Smooth muscle cell (in vitro differentiated cells): Measurements from ENCODE around the gene SLC35F3. TPM values are rescaled to one million over a fixed set of nuclear protein-coding genes. Genes with fewer than 3 reads are reported as not detected.

Experiments
- DNase-seq: peaks from one replicate; lab custom pipeline; 2025; ENCODE audit not compliant: unreplicated experiment; lab: John Stamatoyannopoulos, UW
- H2AFZ ChIP-seq: fragments of 200-600 bp; sonication (generic); 2 replicates; pipeline ENCODE4 v1.6.0; 2016; ENCODE audit warnings: antibody characterized with exemption, low read depth, mild to moderate bottlenecking
- H3F3A ChIP-seq: fragments of 200-600 bp; sonication (generic); 2 replicates; pipeline ENCODE4 v1.6.0; 2017; ENCODE audit warnings: antibody characterized with exemption, low read depth
- H3K27ac ChIP-seq: fragments of 200-600 bp; sonication (generic); 2 replicates; pipeline ENCODE4 v1.5.1; 2016; ENCODE audit warnings: low read depth, mild to moderate bottlenecking
- H3K27me3 ChIP-seq: fragments of 200-600 bp; sonication (generic); 2 replicates; pipeline ENCODE4 v1.6.1; 2016; ENCODE audit warnings: low read depth, mild to moderate bottlenecking
- H3K36me3 ChIP-seq: fragments of 200-600 bp; sonication (generic); 2 replicates; pipeline ENCODE4 v1.5.1; 2016; ENCODE audit warnings: low read depth
- H3K4me1 ChIP-seq: fragments of 200-600 bp; sonication (generic); 2 replicates; pipeline ENCODE4 v1.5.1; 2016; ENCODE audit warnings: low read depth
- H3K4me2 ChIP-seq: fragments of 200-600 bp; sonication (generic); 2 replicates; pipeline ENCODE4 v1.6.0; 2016; ENCODE audit warnings: mild to moderate bottlenecking
- H3K4me3 ChIP-seq: fragments of 200-600 bp; sonication (generic); 2 replicates; pipeline ENCODE4 v1.5.1; 2016; ENCODE audit warnings: mild to moderate bottlenecking
- H3K79me2 ChIP-seq: fragments of 200-600 bp; sonication (generic); 2 replicates; pipeline ENCODE4 v1.6.0; 2016; ENCODE audit warnings: low read depth, mild to moderate bottlenecking
- H3K9ac ChIP-seq: fragments of 200-600 bp; sonication (generic); 2 replicates; pipeline ENCODE4 v1.6.0; 2016; ENCODE audit warnings: low read depth
- H3K9me3 ChIP-seq: fragments of 200-600 bp; sonication (generic); replicated peaks from 2 replicates; pipeline ENCODE4 v1.5.1; 2016; ENCODE audit warnings: low read depth
- H4K20me1 ChIP-seq: fragments of 200-600 bp; sonication (generic); 2 replicates; pipeline ENCODE4 v1.6.0; 2016; ENCODE audit warnings: low read depth
- WGBS: methylation state at CpG from one replicate; pipeline ENCODE4 v1.1.7; 2016; ENCODE audit warnings: low lambda C conversion rate; 5-methylcytosine and 5-hydroxymethylcytosine counted together
- polyA plus RNA-seq: library from polyadenylated mRNA; unstranded; fragments of >200 nt; fragmentation: Nextera tagmentation; extraction: Ambion mirVana; gene quantifications from 2 replicates; pipeline ENCODE4 v1.2.1, GENCODE V29; 2016
- total RNA-seq: library from RNA; depleted of rRNA; stranded (reverse); fragments of >200 nt; gene quantifications from 2 replicates; pipeline ENCODE4 v1.2.3, GENCODE V29; 2014
- TF ChIP-seq, protein P1 (sequence below): fragments of 200-600 bp; sonication (generic); IDR thresholded peaks from 2 replicates; pipeline ENCODE4 v1.5.1; 2017; ENCODE audit warnings: borderline replicate concordance, mild to moderate bottlenecking, antibody characterized with exemption; ENCODE audit not compliant: insufficient read depth, poor library complexity, severe bottlenecking

Gene SLC35F3
- total and polyA plus RNA-seq, 2 experiments from 2014 or later = 0.31 to 0.66 TPM

DNA sequence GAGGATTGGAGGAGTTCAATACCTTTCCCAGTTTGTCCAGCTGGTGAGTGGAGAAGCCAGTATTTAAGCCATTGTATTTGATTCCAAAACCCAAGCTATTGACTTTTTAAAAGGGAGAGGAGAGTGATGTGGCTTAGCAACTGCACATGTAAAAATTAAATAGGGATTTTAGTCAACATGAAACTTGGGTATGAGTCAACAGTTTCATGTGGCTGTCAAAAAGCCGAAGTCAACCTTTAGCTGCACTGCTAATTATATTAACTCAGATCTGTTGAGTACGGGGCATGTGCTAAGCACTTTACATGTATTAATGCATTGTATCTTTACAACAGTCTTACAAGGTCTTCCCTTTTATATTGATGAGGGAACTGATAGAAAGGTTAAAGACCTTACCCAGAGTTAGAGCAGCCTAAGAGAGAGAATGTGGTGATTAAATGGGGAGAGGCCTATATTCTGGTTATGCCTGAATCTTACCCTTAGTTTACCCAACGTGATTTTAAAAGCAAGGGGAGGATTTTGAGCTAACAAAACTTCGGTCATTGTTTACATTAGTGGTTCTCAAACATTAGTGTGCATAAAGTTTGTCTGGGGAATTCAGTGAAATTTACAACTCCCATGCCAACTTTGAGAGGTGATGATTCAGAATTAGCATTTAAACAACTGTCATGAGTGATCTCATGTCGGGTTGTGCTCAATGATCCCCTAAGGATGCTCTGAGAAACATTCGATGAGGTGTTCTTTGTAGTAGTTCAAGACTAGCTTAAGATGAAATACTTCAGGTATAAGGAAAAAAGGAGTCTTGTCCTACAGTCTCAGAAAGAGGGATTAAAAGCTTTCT is 6.9 kb upstream of the SLC35F3 start:
- Histone ChIP-seq H3K4me1 (no peaks in the 10 kb centered on the region), H3F3A (no peaks in the 10 kb centered on the region), H3K9me3 (no peaks in the 10 kb centered on the region), H3K4me3 (no peak overlapping the region), H3K27ac (no peak overlapping the region), H3K79me2 (no peaks in the 10 kb centered on the region), H3K36me3 (no peaks in the 10 kb centered on the region), H3K4me2 (no peak overlapping the region), H3K9ac (no peak overlapping the region), H2AFZ (no peak overlapping the region), H4K20me1 (no peaks in the 10 kb centered on the region), H3K27me3 (peaks cover 30% of the 10 kb centered on the region)
- no peak for DNase-seq
- TF ChIP-seq, protein P1, sequence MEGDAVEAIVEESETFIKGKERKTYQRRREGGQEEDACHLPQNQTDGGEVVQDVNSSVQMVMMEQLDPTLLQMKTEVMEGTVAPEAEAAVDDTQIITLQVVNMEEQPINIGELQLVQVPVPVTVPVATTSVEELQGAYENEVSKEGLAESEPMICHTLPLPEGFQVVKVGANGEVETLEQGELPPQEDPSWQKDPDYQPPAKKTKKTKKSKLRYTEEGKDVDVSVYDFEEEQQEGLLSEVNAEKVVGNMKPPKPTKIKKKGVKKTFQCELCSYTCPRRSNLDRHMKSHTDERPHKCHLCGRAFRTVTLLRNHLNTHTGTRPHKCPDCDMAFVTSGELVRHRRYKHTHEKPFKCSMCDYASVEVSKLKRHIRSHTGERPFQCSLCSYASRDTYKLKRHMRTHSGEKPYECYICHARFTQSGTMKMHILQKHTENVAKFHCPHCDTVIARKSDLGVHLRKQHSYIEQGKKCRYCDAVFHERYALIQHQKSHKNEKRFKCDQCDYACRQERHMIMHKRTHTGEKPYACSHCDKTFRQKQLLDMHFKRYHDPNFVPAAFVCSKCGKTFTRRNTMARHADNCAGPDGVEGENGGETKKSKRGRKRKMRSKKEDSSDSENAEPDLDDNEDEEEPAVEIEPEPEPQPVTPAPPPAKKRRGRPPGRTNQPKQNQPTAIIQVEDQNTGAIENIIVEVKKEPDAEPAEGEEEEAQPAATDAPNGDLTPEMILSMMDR = no peak
- WGBS = 76% methylated on average over 6 of the region's 6 CpGs

DNA sequence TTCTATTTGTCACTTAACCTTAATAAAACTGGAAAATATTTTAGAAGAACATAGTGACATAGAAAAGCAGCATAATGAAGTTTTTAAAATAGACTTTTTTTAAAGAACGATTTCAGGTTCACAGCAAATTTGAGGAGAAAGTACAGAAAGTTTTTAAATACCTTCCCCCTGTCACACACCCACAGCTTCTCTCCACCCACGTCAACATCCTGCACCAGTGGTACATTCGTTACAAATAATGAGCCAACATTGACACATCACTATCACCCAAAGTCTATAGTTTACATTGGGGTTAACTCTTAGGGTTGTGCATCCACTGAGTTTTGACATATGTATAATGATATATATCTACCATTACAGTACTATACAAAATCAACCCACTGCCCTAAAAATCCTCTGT is 3.0 kb upstream of the SLC35F3 start:
- no peaks in the 10 kb centered on the region for H3K4me1 ChIP-seq
- H3K79me2 ChIP-seq = no peaks in the 10 kb centered on the region
- H3F3A ChIP-seq = no peaks in the 10 kb centered on the region
- 63% methylated on average over 3 of the region's 3 CpGs for WGBS
- no peaks in the 10 kb centered on the region for H3K36me3 ChIP-seq
- H3K27me3 ChIP-seq = peaks cover 67% of the 10 kb centered on the region
- no peak for DNase-seq
- no peak overlapping the region for H3K4me2 ChIP-seq
- no peak overlapping the region for H3K9ac ChIP-seq
- H3K9me3 ChIP-seq = no peaks in the 10 kb centered on the region
- TF ChIP-seq, protein P1 = no peak
- no peak overlapping the region for H3K27ac ChIP-seq
- no peak overlapping the region for H2AFZ ChIP-seq
- no peaks in the 10 kb centered on the region for H4K20me1 ChIP-seq
- no peak overlapping the region for H3K4me3 ChIP-seq

DNA sequence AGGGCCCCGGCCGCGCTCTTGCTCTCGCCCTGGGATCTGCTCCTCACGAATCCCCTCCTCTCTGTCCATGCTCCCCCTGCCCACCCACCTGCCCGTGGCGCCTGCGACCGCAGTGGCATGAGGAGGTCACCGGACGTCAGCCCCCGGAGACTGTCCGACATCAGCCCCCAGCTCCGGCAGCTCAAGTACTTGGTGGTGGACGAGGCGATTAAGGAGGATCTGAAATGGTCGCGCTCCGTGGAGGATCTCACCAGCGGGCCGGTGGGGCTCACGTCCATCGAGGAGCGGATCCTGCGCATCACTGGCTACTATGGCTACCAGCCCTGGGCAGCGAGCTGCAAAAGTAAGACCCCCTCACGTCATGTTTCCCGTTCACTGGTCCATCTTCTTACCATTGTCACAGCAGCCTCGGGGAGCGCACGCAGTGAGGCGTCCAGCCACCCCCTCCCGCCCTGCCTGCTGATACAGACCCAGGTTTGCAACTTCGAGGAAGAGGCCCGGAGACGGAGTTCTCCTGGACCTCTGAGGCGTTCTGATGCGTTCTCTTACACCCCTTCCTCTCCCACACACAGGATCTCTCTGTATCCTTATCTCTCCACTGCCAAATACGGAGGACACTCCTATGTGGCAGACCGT is 1.1 kb downstream of the SLC35F3 start:
- H3K27me3 ChIP-seq = peaks cover 76% of the 10 kb centered on the region

More for the DNA sequence above, 1.1 kb downstream of the SLC35F3 start:
- no peaks in the 10 kb centered on the region for H3K36me3 ChIP-seq
- H3K9ac ChIP-seq = no peak overlapping the region
- no peak for DNase-seq
- H4K20me1 ChIP-seq = no peaks in the 10 kb centered on the region
- no peaks in the 10 kb centered on the region for H3K4me1 ChIP-seq
- H3K27ac ChIP-seq = no peak overlapping the region
- peak overlapping the region; percentile 89 for H3K4me2 ChIP-seq
- no peaks in the 10 kb centered on the region for H3K79me2 ChIP-seq
- TF ChIP-seq, protein P1 = no peak
- H3K4me3 ChIP-seq = peak overlapping the region; percentile 57
- no peaks in the 10 kb centered on the region for H3K9me3 ChIP-seq
- WGBS = 10% methylated on average over 40 of the region's 40 CpGs
- H3F3A ChIP-seq = no peaks in the 10 kb centered on the region
- peak overlapping the region; percentile 22 for H2AFZ ChIP-seq
